ENCODE data around the gene UXT.
"Not testable (repeated sequence)": the region's sequence is repeated elsewhere in the genome, so short reads cannot be mapped to it uniquely, and the experiment has no call there.

Gene UXT

GRCh38 chrX:47658684-47659420 lies at the start of gene UXT:
Gene UXT (minus strand): TSS chrX:47659180. CDS start chrX:47658927, 253 bp downstream.
- peak; percentile 94 for DNase-seq

- no peak for DNase-seq
Measured at GRCh38 chrX:47707031-47707780, 48.2 kb upstream of the UXT start.

GRCh38 chrX:47706575-47706974 lies 47.6 kb upstream of the UXT start:
- DNase-seq = no peak

- DNase-seq = no peak
Measured at GRCh38 chrX:47704736-47705135, 45.8 kb upstream of the UXT start.

- no peak for DNase-seq
Measured at GRCh38 chrX:47697181-47697580, 38.2 kb upstream of the UXT start.

- no peak for DNase-seq
Measured at GRCh38 chrX:47690175-47690574, 31.2 kb upstream of the UXT start.

GRCh38 chrX:47687263-47687662 lies 28.3 kb upstream of the UXT start:
- DNase-seq = no peak

- DNase-seq = no peak
Measured at GRCh38 chrX:47683829-47684205, 24.8 kb upstream of the UXT start.

- no peak for DNase-seq
Measured at GRCh38 chrX:47683184-47683828, 24.3 kb upstream of the UXT start.

GRCh38 chrX:47675959-47676859 lies 17.2 kb upstream of the UXT start:
- DNase-seq = not testable (repeated sequence)

- no peak for DNase-seq
Measured at GRCh38 chrX:47674776-47675175, 15.8 kb upstream of the UXT start.

GRCh38 chrX:47665797-47666196 lies 6.8 kb upstream of the UXT start:
- not testable (repeated sequence) for DNase-seq

GRCh38 chrX:47664737-47665136 lies 5.8 kb upstream of the UXT start:
- DNase-seq = no peak

GRCh38 chrX:47662144-47662657 lies 3.2 kb upstream of the UXT start:
- DNase-seq = peak; percentile 75

- no peak for DNase-seq
Measured at GRCh38 chrX:47661539-47661938, 2.6 kb upstream of the UXT start.

- no peak for DNase-seq
Measured at GRCh38 chrX:47659421-47659726, 394 bp upstream of the UXT start.

GRCh38 chrX:47658301-47658683 lies 688 bp downstream of the UXT start:
- no peak for DNase-seq

GRCh38 chrX:47651043-47651905 lies 7.7 kb downstream of the UXT start:
- DNase-seq = no peak

- DNase-seq = peak; percentile 93
Measured at GRCh38 chrX:47650164-47651042, 8.6 kb downstream of the UXT start, which contains the start of gene ELK1. Gene ELK1 (minus strand): TSS chrX:47650563. CDS start chrX:47641441, 9,122 bp downstream.

- DNase-seq = no peak
Measured at GRCh38 chrX:47649781-47650163, 9.2 kb downstream of the UXT start.

GRCh38 chrX:47649271-47649670 lies 9.7 kb downstream of the UXT start:
- DNase-seq = no peak

All from activated CD4-positive, alpha-beta T cell treated with anti-CD3 and anti-CD28 coated beads, Interleukin-2, Interleukin-6, amounts not matched to agents 100 ng/mL and 50 ng/mL, durations not matched to agents 16 hours and 8 hours (primary cell).